Measurements from ENCODE around the gene NR4A3.

Gene NR4A3

DNA sequence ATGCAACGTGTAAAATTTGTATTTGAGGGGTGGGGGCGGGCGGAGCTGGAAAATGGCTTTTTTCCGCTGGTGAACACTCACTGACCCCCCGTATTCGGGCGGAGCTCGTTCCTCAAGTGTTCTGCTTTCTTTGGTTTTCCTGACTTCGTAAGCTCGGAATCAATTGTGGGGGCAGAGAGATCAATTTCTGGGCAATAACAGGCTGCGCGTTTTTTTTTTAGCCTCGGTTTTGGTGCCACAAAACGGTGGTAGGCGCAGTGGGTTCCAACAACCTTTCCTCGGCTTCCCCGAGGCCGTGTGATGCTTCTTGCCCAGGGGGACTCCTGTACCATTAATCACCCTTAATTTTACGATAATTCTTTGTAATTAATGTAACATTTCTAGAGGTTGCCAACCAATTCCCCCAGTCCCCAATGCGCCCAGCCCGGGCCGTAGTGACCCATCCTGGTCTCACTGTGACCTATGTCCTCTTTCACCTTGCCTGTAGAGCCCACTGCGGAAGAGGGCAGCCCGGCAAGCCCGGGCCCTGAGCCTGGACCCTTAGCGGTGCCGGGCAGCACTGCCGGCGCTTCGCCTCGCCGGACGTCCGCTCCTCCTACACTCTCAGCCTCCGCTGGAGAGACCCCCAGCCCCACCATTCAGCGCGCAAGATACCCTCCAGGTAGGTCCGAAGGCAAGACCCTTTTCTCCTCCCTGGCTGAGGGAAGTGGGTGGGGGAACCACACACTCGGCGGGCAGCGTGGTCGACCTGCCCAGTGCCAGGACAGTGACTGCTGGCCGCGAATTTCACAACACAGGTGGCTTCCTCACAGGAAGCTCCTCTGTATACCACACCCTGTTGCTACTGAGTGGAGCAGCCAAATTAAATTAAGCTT, 3.7 kb downstream of the NR4A3 start:
- TF ChIP-seq, protein P1, sequence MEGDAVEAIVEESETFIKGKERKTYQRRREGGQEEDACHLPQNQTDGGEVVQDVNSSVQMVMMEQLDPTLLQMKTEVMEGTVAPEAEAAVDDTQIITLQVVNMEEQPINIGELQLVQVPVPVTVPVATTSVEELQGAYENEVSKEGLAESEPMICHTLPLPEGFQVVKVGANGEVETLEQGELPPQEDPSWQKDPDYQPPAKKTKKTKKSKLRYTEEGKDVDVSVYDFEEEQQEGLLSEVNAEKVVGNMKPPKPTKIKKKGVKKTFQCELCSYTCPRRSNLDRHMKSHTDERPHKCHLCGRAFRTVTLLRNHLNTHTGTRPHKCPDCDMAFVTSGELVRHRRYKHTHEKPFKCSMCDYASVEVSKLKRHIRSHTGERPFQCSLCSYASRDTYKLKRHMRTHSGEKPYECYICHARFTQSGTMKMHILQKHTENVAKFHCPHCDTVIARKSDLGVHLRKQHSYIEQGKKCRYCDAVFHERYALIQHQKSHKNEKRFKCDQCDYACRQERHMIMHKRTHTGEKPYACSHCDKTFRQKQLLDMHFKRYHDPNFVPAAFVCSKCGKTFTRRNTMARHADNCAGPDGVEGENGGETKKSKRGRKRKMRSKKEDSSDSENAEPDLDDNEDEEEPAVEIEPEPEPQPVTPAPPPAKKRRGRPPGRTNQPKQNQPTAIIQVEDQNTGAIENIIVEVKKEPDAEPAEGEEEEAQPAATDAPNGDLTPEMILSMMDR (IDR thresholded peaks at IDR 0.05; ENCODE audit: low read depth, low read length, missing control alignments), result no peak
- no peak for DNase-seq (ENCODE audit: low read depth)
- H3K4me3 ChIP-seq (ENCODE audit: low read depth, low read length), result no peak overlapping the region; the same call in 1 of the 2 replicates

- no peak for DNase-seq (ENCODE audit: low read depth)
- H3K4me3 ChIP-seq (ENCODE audit: low read depth, low read length), result no peak overlapping the region
- TF ChIP-seq, protein P1 (IDR thresholded peaks at IDR 0.05; ENCODE audit: low read depth, low read length, missing control alignments), result no peak
Observed at GRCh38 chr9:99826579-99826978, 4.9 kb downstream of the NR4A3 start.

DNA sequence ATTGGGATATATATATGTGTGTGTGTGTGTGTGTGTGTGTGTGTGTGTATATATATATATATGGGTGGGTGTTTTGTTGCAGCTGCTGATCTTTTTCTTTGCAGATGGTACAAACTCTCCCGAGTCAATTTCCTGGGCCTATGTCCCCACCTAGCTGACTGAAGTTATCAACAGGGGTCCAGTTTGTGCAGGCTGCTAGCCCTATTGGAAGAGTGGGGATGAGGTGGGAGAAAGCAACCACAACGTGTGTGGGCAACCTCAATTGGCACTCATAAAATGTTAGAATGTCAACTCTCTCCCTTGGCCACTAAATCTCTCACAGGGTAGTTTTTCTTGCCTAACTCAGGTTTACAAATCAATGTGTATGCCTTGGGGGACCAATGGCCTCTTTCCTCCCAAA, 5.6 kb downstream of the NR4A3 start:
- TF ChIP-seq, protein P1 (IDR thresholded peaks at IDR 0.05; ENCODE audit: low read depth, low read length, missing control alignments), result no peak
- DNase-seq (ENCODE audit: low read depth), result no peak
- H3K4me3 ChIP-seq (ENCODE audit: low read depth, low read length), result no peak overlapping the region

- no peak overlapping the region for H3K4me3 ChIP-seq (ENCODE audit: low read depth, low read length)
Observed at GRCh38 chr9:99828054-99828416, 6.3 kb downstream of the NR4A3 start.

GRCh38 chr9:99828417-99829176, 6.9 kb downstream of the NR4A3 start:
- TF ChIP-seq, protein P1 (IDR thresholded peaks at IDR 0.05; ENCODE audit: low read depth, low read length, missing control alignments), result no peak
- no peak for DNase-seq (ENCODE audit: low read depth)
- no peak overlapping the region for H3K4me3 ChIP-seq (ENCODE audit: low read depth, low read length)

More at GRCh38 chr9:99828054-99828416, 6.3 kb downstream of the NR4A3 start:
- DNase-seq (ENCODE audit: low read depth), result no peak
- TF ChIP-seq, protein P1 (IDR thresholded peaks at IDR 0.05; ENCODE audit: low read depth, low read length, missing control alignments), result no peak

DNA sequence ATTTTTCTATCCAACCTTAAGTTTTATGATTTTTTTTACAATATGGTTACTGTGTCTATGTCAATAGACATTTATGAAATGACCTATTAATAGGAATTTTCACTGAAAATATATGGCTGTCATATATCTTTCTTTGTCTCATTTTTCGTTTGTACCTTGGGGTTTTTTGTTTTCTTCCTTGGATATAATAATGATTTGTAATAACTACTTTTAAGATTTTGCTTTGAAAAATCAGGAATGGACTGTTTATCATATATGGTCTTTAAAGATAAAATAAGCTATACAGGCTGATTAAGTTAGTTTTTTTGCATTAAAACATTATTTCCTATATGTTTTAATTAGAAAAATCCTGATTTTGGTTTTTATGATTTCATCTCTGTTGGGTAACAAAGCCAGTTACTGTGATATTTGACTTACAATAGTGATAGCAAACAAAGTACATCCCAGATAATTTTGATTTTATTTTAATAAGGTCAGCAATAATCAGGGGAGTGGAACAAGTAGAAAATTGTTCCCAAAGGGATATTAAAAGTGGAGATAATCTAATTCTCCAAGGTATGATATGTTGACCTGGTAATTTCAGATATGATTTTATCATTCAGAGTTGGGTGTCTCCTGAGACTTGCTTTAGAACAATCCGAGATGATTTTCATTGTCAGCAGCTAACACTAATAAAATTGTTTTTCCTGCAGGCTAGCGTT, 10.3 kb downstream of the NR4A3 start:
- TF ChIP-seq, protein P1 (IDR thresholded peaks at IDR 0.05; ENCODE audit: low read depth, low read length, missing control alignments), result no peak
- no peak for DNase-seq (ENCODE audit: low read depth)
- H3K4me3 ChIP-seq (ENCODE audit: low read depth, low read length), result no peak overlapping the region
